GM18519 (cell line): ENCODE measurements around the gene MOB3B.

Source experiments
- ATAC-seq: cut with Tn5 transposase; IDR thresholded peaks from one replicate; pipeline ENCODE4 v1.9.1; 2021; ENCODE audit warnings: mild to moderate bottlenecking, moderate library complexity; ENCODE audit not compliant: unreplicated experiment, low FRiP score

MOB3B gene

DNA sequence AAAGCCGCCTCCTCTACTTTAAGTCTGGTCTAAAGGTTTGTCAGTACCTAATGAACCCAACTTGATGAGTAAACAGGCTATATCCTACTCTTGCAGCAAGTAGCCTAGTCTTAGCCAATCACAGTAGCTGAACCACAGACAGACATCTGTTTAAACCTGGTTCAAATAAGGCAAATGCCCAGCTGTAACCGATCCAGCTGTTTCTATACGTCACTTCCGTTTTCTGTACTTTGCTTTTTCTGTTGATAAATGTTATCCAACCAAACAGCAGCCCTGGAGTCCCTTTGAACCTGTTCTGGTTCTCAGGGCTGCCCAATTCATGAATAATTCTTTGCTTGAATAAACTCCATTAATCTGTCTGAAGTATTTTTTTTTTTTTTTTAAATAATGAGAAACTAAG lies 155.8 kb downstream of the MOB3B start:
- ATAC-seq, result no peak

DNA sequence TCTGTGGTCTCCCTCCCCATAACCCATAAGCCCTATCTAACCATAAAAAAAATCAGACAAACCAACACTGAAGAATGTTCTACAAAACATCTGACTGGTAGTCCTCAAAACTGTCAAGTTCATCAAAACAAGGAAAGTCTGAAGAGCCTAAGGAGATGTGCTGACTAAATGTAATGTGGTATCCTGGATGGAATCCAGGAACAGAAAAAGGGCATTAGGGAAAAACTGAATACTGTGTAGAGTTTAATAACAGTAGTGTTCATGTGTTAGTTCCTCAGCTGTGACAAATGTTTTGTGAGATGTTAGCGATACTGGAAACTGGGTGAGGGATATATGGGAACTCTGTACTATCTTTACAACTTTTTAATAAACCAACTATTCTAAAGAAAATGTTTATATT lies 157.0 kb downstream of the MOB3B start:
- no peak for ATAC-seq

- no peak for ATAC-seq
Observed at GRCh38 chr9:27371382-27371781, 158.2 kb downstream of the MOB3B start.

DNA sequence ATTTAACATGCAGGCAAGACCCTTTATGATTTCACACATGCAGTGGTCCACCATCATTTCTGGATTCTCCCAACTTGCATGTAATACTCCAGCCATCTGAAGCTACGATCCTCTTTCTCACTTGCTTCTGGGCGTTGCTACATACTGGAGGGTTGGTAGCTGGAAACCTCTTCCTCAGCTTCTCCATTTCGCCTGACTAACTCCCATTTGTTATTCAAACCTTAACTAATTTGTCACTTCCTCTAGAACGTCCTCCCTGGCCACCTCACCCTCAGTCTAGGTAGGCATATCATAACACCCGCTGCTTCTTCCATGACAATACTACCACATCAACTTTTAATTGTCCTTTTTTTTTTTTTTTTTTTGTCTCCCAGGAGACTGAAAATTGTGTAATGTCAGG lies 160.0 kb downstream of the MOB3B start:
- no peak for ATAC-seq

- no peak for ATAC-seq
Observed at GRCh38 chr9:27368316-27368985, 161.2 kb downstream of the MOB3B start.

DNA sequence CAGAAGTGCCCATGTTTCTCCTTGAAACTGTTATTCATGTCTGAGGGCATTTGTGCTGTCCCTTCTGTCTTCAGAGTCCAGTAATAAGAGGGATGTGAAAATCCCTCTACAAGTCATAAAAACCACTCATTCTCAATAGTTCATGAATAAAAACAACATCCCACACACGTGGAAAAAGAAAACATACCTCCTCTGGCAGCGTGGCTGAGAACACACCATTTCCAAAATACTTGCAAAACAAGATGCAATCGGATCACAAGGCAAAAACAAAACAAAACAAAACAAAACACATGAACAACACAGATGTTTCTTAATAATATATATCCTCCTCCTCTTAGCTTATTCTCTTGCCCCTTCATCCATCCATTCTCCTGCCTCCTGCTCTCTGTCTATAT lies 161.7 kb downstream of the MOB3B start:
- ATAC-seq, result no peak

DNA sequence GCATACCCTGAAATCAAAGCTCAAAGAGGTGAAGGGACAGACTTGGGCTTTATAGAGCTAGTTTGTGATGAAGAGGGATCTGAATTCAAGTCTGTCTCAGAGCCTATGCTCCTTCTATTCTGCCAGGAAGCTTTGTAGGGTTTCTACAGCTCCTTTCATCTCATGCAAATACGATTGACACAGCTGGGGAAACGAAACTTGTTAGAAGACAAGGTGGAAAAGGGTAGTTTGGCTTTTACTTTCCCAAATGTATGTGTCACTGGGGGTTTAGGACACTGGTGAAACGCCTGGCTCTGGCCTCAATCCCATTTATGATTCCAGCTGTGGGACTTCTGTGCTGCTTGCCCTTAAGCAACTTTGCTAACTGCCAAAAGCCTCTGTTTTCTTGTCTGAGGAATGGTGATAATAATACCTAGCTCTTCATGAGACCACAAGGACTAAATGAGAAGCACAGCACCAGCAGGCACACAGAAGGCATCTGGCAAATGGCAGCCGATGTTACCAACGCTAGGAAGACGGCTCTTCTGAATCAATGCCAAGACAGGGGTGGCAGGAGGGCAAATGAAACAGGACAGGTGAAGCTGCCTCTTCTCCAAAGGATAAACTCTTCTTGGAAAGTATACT lies 162.3 kb downstream of the MOB3B start:
- ATAC-seq, result peak; percentile 55

DNA sequence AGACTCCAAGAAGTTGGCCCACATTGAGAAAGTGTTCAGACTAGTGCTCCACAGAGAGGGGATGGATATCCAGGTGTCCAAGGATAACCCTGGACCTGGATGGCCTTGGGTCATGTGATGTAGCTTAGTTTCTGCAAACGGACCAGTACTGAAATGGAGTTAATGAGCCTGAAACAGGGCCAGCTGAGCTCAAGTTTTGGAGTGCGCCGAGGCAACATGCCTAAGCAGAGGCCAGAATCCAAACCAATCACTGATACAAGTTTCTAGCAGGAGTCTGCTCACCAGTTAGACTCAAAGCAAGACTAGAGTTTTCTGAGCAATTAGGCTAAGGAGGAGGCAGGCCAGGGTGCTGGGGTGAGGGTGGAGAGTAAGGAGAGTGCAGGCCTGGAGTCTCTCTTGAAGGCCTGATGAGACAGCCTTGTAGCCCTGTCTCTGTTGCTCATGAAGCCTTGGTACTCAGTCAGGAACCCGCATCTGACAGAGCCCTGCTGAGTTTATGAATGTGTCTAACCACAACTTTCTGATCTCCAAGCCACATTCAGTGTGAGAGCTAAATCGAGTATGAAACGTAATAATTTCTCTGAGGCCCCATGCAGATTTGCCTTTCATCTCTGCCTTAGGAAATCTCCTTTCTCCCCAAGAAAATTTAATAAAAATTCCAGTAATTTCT lies 163.8 kb downstream of the MOB3B start:
- ATAC-seq, result peak; percentile 94

DNA sequence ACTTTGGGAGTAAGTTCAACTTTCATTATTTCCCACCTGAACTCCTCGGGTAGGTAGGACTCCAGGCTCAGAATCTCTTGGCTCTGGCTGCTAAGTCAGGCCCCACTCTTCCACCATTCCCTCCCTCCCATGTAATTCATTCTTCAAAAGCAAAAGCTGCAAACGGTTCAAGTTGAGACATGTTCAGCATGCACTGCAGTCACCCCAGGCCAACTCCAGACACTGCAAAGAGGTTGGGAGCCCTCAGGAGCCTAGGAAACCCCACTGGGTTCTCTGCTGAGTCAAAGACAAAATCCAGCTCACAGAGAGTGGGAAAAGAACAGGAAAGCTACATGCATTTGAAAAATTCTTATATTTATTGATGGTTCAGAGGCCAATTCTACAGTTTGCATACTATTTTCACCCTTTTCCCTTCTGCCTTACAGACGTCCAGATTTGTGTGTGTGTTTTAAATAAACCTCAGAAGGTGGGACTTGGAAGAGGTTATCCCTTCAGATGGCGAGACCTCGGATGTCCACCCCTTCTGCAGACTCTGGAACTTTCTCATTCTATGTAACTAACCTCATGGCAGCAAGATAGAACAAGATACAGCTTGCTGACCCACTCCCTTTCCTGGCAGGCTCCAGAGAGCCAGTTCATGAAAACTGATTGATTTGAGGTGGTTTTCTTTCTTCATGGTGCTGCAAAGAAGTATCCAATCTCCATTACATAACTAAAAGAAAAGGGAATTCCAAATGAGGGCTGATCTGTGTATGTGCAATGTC lies 167.0 kb downstream of the MOB3B start:
- no peak for ATAC-seq

- no peak for ATAC-seq
Observed at GRCh38 chr9:27361492-27361891, 168.1 kb downstream of the MOB3B start.

GRCh38 chr9:27359763-27360162 lies 169.9 kb downstream of the MOB3B start:
- ATAC-seq, result no peak

DNA sequence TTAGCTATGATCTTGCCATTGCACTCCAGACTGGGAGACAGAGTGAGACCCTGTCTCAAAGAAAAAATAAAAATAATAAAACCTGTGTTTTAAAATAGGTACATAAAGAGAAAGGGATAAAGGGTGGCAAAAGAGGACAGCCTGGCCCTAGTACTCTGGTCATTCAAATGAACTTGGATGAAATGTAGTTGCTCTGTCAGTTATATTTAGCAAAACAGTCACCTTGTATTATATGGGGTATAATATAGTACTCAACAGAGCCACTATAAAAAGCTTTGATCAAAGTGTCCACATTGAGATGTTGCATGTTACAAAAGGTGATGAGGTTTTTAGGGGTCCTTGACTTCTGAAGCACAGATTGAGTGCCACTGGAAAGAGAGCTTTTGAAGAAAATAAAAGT lies 171.6 kb downstream of the MOB3B start:
- no peak for ATAC-seq

GRCh38 chr9:27356446-27356845 lies 173.2 kb downstream of the MOB3B start:
- no peak for ATAC-seq

GRCh38 chr9:27355166-27355565 lies 174.4 kb downstream of the MOB3B start:
- ATAC-seq, result no peak

DNA sequence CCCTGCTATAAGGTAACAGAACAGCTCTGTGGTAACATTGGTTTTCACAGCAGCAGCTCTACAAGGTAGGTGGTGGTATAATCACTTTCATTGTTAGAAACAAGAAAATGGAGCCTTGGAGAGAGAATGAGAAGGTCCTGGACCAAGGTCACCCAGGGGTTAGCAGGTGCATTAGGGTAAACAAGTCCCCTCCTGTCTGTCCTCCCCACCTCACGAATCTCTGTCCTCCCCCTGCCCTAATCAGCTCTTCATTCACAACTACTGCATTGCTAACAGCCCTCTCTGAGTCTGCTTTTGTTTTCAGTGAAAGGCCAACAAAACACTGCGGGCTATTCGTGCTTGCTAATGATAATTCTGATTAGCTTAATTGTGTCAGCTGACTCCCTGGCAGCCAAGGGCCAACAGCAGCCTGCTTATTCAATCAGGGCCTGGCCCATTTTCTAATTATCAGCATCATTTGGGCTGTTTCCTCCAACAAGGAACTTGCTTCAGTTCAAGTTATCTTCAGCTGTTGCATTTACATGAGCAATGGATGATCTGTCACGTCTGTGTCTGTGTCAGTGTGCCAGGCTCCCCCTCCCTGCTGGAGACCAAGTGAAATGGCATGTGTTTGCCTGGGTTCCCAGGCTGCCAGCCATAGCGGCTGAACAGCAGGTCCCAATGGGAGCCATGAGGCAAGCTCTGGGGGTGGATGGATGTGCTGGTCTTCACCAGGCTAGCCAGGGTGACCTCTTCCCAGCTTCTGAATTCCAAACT lies 176.0 kb downstream of the MOB3B start:
- peak; percentile 55 for ATAC-seq

DNA sequence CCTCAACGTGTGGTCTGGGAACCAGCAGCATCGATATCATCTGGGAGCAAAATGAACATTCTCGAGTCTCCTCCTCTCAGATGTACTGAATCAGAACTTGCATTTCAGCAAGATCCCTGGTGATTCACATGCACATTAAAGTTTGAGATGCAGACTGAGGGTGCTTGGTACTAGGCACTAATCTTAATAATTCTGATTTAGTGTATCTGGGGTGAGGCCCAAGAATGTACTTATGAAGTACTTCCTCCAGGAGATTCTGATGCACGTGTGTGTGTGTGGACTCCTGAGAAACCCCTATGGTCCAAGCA lies 176.5 kb downstream of the MOB3B start:
- ATAC-seq, result no peak

- no peak for ATAC-seq
Observed at GRCh38 chr9:27352457-27353165, 177.0 kb downstream of the MOB3B start.

- no peak for ATAC-seq
Observed at GRCh38 chr9:27351438-27351837, 178.2 kb downstream of the MOB3B start.

GRCh38 chr9:27350382-27350976 lies 179.1 kb downstream of the MOB3B start:
- ATAC-seq, result no peak

- ATAC-seq, result no peak
Observed at GRCh38 chr9:27349698-27350080, 179.9 kb downstream of the MOB3B start.
